Umbilical cord (tissue), 2 donors: ENCODE measurements around the gene ELP4. TPM values are rescaled to one million over a fixed set of nuclear protein-coding genes. Genes with fewer than 3 reads are reported as not detected.

Source experiments
- DNase-seq: peaks from one replicate; pipeline ENCODE4 v3.0.0-alpha.2; 2015; ENCODE audit warnings: low spot score
- total RNA-seq: library from RNA; depleted of rRNA; stranded (reverse); fragments of >200 nt; gene quantifications from one replicate; pipeline ENCODE4 v1.2.3, GENCODE V29; 2014; ENCODE audit warnings: low replicate concordance; ENCODE audit not compliant: insufficient read depth

The ELP4 gene
- total RNA-seq, 1 donor from 2014 or later: 46.5 TPM

DNA sequence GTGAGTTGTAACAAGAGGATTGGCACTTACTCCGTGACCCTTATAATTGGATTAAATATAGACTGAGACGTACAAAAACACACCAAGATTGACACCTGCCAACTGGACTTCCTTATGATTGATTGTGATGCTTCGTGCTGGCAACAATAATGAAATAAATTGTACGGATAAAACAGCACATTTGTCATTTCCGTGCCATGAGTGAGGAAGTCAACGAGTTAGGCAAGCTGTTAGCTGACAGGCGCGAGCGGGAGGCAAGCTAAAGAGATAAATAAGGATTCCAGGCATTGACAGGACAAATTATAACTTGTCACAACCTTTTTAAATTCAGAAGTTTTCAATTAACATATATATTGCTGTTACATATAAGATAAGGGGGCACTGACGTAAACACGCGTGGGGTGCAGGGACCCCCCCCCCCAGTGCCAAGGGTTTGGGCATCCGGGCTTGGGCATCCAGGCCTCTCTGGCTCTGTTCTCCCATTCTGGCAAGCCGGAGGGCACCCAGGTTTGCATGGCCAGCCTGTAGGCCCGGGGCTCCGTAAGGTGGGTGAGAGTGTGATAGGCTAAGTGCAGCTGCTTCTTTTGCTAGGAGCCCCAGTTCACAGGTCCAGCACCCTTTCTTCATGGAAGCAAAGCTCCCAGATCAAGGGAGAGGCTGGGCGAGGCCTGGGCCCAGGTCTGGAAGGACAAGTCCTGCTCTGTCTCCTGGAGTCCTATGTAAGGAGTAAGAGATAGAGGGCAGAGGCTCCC, 312.8 kb downstream of the ELP4 start:
- no peak for DNase-seq

DNA sequence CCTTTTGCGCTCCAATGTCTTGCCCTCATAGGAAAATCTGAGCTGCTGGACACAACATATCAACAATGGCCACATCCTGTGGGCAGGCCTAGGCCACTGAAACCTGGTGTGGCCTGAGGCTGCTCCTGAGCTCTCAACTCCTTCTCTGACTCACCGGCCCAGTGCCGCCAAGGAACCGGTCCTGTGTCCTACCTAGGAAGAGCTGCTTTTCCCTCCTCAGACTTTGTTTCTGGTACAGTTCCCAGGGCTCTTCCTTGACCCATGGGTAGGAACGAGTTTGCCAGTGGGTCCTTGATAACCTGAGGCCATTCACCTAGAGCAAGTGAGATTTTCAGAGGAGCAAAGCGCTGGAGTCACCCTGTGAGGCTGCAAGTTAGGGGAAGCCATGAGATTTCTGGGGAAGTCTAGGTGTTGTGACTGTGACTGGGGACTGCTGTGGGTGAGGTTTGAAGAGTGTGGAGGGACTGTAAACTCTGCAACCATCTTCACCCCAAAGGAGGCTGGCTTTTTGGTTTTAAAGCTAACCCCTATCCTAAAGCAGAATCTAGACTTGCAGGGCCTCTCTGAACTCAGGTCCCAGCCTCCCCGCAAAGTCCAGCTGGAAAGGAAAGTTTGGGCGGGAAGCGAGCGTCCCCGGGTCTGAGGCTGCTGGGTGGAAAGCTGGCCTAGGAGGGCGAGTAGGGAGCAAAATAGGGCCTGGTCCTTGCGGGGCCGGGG, 313.5 kb downstream of the ELP4 start:
- no peak for DNase-seq

DNA sequence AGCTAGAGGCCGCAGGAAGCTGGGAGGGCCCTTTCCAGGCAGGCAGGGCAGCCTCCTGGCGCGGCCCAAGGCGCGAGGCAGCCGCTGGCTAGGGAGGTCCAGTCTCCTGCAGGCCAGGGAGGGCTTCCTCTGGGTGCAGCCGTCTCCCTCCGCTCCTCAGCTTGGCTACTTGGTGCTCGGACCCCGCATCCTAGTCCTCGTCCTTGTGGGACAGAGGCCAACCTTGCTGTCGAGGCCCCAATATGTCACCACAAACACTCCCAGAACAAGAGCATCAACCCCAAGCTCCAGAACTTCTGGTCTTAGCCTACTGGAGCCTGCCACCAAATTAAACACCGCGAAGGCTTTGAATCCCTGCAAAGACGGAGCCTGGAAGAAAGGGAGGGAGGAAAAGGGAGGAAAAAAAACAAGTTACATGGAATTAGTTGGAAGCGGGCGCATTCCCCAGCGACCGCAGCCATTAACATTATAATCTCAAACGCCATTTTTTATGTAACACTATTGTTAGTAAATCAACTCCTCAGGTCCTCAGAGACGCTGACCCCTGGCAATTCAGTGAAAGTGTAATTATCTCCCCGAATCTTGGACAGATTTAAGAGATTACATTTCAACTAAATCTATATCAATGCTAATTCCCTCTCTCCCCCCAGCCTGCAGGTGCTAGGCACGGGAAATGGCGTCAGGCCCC, 314.2 kb downstream of the ELP4 start:
- no peak for DNase-seq

DNA sequence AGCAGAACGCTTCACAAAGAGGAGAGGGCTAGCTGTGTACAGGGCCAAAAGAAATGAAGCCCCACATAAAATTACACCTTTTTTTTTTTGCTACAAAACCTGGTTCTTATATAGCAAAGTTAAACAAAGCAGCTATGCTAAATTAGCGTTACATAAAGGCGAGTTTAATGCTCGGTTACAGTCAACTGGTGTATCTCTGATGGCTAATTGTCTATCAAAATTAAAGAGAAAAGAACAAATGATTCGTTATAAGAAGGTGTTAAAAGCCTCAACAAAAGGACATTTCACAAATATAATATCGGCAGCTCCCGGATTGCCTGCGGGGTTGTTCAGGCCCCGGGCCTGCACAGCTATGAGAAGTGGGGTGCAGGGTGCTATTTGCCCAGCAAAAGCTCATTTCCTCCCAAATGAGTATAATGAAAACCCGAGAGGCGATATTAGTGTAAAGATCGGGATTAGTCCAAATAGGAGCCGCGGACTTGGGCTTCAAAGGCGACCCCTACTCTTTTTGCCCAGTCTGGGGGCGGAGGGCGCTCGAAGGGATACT, 314.8 kb downstream of the ELP4 start:
- DNase-seq: no peak

DNA sequence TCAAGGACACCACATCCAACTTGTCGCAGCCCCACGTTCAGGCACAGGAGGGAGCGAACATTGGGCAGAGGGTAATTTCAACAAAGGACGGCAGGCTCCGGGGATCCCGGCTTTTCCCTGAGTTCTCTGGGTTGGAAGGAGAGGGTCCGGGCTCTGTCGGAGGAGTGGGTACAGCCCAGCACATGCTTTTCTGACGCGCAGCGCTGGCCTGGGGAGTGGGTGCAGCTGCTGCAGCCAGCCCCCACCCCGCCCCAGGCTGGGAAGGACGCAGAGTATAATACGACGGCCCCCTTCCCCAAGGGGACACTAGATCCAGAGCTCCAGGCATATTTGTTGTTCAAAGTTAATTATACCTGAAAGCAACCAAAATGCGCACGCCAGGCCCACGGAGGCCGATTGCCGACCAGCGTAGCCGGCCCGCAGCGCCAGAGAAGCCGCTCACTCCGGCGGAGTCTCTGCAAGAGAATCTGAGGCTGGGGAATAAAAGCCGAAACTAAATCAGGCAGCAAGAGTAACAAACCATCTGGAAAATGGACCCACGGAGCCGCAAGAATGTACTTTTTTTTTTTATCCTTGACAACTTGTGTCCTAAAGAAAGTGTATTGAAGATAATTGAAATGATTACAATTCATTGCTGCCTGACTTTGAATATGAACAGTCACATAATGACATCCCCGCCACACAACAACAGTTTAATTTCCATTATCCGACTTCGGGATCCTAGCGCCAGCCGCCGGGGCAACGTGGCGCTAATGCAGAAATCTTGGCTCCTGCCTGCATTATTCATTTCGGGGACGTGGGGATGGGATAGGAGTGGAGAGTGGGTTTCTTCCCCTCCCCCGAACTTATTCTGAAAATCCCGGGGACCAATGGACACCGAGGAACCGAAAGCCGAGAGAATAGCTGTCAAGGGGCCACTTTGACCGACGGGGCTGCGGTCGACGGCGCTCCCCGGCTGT, 315.6 kb downstream of the ELP4 start:
- DNase-seq: no peak

DNA sequence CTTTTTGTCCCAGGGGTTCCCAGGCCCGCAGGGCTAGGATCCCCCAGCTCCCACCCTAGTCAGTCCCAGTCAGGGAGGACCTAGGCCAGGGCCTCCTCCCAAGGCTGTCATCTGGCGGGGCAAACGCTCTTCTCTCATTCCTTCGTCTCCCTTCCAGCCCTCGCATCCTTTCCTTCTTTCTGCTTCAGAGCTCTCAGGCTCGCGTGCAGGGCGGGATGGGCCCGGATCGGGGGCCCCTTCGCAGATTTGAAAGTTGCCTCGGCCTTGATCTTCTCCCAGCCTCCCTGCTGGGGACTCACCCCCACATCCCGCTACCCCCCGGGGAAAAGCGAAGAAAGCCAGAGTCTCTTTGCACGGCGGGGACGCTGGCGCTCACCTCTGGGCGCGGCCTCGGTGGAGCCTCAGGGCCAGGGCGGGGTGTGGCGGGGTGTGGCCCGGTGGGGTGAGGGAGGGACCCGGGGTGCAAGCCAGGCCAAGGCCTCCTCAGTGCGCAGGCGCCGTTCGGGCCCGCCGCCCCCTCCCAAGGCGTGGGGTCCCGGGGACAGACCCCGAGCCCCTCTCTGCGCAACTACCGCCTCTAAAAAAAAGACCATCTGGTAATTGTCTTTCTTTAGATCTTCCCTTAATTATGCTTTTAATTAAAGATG, 316.4 kb downstream of the ELP4 start:
- DNase-seq: no peak

DNA sequence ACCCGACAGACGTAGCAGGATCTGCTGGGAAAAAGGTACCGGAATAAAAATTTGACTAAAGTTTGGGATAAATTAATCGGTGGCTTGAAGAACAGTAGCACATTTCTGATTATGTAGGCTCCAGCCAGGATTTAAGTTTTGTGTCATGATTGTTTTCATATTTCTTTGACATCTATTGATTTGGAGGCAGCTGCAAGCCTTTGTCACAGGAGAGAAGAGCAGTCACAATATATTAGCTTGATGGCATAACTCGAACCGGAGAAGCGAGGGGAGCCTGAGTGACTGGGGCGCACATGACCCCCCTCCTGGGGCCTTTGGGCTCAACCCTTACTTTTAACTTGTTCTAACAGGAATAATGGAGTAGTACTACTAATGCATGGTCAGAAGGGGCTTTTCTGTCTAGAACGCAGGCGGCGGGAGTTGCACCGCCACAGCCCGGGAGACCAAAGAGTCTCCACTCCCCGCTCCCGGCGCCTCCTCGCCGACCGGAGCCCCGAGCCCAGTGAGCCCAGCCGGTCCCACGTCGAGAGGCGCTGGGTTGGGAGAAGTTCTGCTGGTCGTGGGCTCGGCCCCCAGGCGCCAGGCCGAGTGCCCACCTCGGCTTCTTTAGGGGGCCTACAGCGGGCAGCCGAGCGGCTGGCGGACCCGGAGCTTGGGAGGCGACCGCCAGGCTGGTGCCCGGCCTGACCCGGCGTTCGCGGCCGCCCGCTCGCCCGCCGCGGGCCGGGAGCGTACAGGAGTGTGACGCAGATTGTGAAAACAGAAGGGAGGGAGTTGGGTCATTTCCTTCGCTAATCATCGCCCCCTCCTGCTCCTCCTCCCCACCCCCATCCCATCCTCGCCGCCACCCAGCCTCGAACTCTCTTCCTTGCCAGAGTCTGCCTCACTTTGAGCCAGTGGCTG, 317.2 kb downstream of the ELP4 start:
- DNase-seq: no peak

DNA sequence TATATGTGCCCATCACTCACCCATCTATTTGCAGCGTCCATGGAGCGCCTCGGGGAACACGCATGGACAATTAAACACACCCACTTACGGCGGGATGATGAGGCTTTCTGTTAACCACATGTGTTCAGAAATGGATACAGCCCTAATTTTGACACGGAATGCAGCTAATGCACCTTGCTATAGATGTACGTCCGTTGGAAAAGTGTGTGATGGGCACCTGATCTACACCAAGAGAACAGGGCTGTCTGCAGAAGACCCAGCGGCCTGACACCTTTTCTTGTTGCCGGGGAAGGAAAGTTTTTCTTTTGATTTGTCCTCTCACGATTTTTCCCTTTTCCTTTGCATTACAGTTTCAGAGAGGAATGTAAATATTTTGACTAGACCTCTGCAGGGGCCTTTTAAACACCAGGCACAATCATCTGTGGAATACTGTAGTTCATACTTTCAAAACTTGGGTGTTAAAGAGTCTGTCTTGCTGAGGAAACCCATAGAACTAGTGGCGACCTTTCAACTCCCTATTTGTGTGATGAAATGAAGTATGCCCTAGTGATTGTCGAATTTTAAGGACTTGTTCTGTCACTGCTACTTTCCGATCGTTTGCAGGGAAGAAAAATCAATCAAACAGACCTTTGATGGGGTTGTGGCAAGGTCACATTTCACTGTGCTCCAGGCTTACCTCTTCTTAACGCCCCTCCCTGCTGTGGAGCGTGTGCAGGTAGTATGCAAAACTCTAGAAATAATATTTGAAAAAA, 318.1 kb downstream of the ELP4 start:
- no peak for DNase-seq

DNA sequence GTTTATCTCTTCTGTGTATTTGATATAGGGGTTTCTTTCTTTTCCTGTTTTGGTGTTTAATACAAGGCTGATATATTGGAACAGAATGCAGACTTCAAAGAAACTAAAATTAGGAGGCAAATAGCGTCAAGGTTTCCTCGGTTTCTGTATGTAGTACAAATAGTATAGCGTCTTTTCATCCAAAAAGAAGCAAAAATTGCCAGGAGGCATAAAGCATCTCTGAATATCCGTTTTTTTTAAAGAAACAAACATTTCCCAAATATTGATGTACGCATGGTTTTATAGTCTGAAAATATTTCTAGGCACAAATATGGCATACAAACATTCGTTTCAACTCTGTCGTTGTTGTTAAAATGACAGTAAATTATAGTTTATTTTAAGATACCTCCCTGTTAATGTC, 318.6 kb downstream of the ELP4 start:
- DNase-seq: no peak

DNA sequence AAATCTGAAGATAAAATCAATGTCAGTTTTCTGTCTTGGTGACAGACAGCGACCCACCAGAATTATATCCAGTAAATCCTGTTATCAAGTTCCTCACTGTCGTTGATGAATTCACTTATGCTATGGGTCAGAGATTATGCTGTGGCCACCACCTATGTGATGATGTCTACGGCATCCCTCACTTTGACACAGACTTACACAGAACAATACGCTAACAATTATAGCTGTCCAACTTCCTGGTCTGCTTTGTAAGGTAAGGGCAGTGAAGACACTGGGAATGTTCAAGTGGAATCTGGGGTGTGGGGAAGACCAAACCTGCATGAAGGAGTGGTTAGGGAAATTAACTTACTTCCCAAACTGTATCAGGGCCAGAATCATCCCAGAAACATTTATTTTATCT, 320.8 kb downstream of the ELP4 start:
- DNase-seq: no peak

DNA sequence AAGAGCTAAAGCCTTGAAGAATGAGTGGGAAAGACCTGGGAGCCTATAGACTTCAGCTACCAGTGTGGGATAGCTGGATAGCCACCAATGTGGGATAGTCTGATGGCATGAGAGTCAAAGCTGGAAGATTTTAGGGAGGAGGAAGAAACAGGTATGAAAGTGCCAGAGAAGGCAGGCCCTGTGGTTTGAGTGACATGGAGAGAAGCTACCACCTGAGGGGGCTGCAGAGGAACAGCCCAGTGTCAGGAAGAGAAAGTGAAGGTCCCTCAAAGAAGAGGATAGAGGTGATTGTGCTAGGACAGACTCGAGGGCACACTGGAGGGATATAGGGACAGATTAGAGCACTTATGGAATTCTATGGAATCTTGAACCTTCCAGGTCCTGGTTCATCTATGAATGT, 324.7 kb downstream of the ELP4 start:
- no peak for DNase-seq

Other genes with a start within 250 kb of the ELP4 start
- 15.4 TPM for gene DCDC1, start 140.0 kb upstream of the ELP4 start, total RNA-seq
- 28.4 TPM for gene DNAJC24, start 139.9 kb upstream of the ELP4 start, total RNA-seq
- gene IMMP1L, start 145 bp upstream of the ELP4 start, total RNA-seq: 67.9 TPM